A673 (cell line): ENCODE results near the gene HNRNPH3. TPM values are rescaled to one million over a fixed set of nuclear protein-coding genes. Genes with fewer than 3 reads are reported as not detected.

Source experiments
- BruUV-seq: library from RNA; stranded (reverse); fragments of 400-500 nt; replicated peaks from 2 replicates; lab custom pipeline; 2021; lab: Mats Ljungman, UMichigan
- CTCF ChIA-PET: fragments of 300-600 bp; sonication (Branson Sonifier 250); formaldehyde crosslinking; loops from one replicate; lab custom pipeline; 2022; ENCODE audit warnings: antibody characterized with exemption; lab: Charles Lee
- POLR2A ChIA-PET: fragments of 300-600 bp; sonication (Branson Sonifier 250); formaldehyde crosslinking; loops from one replicate; lab custom pipeline; 2022; ENCODE audit warnings: antibody characterized with exemption; ENCODE audit not compliant: low non-redundant PET; lab: Charles Lee
- DNase-seq: peaks from one replicate; pipeline ENCODE4 v3.0.0-alpha.2; 2015; ENCODE audit warnings: low spot score
- H3K27ac ChIP-seq: fragments of 200-600 bp; sonication (generic); 2 replicates; pipeline ENCODE4 v1.5.1; 2016; ENCODE audit warnings: mixed run types, low read depth, mild to moderate bottlenecking, mixed read lengths, antibody characterized with exemption, low read length; ENCODE audit not compliant: poor library complexity, severe bottlenecking
- H3K27me3 ChIP-seq: fragments of 200-600 bp; sonication (generic); replicated peaks from 2 replicates; pipeline ENCODE4 v1.6.1; 2017; ENCODE audit warnings: mixed run types, low read depth, mild to moderate bottlenecking, mixed read lengths, antibody characterized with exemption, low read length; ENCODE audit not compliant: insufficient read depth, poor library complexity
- H3K36me3 ChIP-seq: fragments of 200-600 bp; sonication (generic); 2 replicates; pipeline ENCODE4 v1.6.1; 2016; ENCODE audit warnings: mixed run types, mild to moderate bottlenecking, mixed read lengths, antibody characterized with exemption, low read length; ENCODE audit not compliant: insufficient read depth, poor library complexity, severe bottlenecking
- H3K4me1 ChIP-seq: fragments of 200-600 bp; sonication (generic); 2 replicates; pipeline ENCODE4 v1.6.1; 2017; ENCODE audit warnings: mixed run types, mild to moderate bottlenecking, mixed read lengths, antibody characterized with exemption, low read length; ENCODE audit not compliant: insufficient read depth, poor library complexity, severe bottlenecking
- H3K4me3 ChIP-seq: fragments of 200-600 bp; sonication (generic); 2 replicates; pipeline ENCODE4 v1.5.1; 2016; ENCODE audit warnings: low read depth, mixed run types, mild to moderate bottlenecking, mixed read lengths, low read length; ENCODE audit not compliant: poor library complexity, severe bottlenecking
- H3K9me3 ChIP-seq: fragments of 200-600 bp; sonication (generic); 2 replicates; pipeline ENCODE4 v1.6.1; 2016; ENCODE audit warnings: mixed run types, low read depth, mild to moderate bottlenecking, mixed read lengths, antibody characterized with exemption, low read length; ENCODE audit not compliant: poor library complexity, severe bottlenecking
- EZH2 ChIP-seq: fragments of 200-600 bp; sonication (generic); IDR thresholded peaks from 2 replicates; pipeline ENCODE4 v1.6.1; 2017; ENCODE audit warnings: borderline replicate concordance, low read depth, mild to moderate bottlenecking, mixed read lengths, antibody characterized with exemption, low read length; ENCODE audit not compliant: poor library complexity, severe bottlenecking
- intact Hi-C: fragments of 100-400 bp; cut with micrococcal nuclease; formaldehyde crosslinking; loops from one replicate; pipeline ENCODE4 v1.10.0; 2022; ENCODE audit not compliant: unreplicated experiment
- total RNA-seq: library from RNA; stranded (reverse); gene quantifications from 2 replicates; pipeline ENCODE4 v1.2.3, GENCODE V29; 2021
- TF ChIP-seq, protein P1 (sequence below): fragments of 300-800, 200-600 bp; sonication (generic); conservative IDR thresholded peaks from 2 replicates; pipeline ENCODE4 v1.5.1; 2017; ENCODE audit warnings: low read depth, mild to moderate bottlenecking, antibody characterized with exemption, low read length, moderate library complexity, mixed read lengths

Gene HNRNPH3
- total RNA-seq, 1 experiment from 2014 or later, result 251 TPM

DNA sequence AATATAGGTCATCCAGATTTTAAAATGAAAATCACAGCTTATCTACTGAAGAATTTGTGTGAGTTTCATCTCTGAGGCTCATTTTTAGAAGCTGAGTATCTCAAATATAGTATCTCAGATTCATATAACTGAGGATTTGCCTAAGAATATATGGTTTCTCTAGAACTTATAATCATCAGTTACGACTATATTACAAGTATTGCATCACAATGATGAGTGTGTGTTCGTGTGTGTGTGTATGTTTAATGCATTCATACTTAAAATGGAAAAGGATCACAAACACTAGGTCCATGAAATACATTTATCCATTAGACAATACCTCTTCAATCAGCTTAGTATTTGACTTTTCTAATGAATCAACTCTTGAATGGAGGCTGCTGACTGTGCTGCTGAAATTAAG is 53.9 kb downstream of the HNRNPH3 start:
- H3K27ac ChIP-seq, result no peak overlapping the region
- intact Hi-C loops, result no loop called here
- no peaks in the 10 kb centered on the region for H3K9me3 ChIP-seq
- no peaks in the 10 kb centered on the region for H3K27me3 ChIP-seq
- POLR2A ChIA-PET, result no interaction called here
- H3K4me1 ChIP-seq, result no peaks in the 10 kb centered on the region
- CTCF ChIA-PET, result no interaction called here
- no TSS peak for BruUV-seq
- TF ChIP-seq, protein P1, sequence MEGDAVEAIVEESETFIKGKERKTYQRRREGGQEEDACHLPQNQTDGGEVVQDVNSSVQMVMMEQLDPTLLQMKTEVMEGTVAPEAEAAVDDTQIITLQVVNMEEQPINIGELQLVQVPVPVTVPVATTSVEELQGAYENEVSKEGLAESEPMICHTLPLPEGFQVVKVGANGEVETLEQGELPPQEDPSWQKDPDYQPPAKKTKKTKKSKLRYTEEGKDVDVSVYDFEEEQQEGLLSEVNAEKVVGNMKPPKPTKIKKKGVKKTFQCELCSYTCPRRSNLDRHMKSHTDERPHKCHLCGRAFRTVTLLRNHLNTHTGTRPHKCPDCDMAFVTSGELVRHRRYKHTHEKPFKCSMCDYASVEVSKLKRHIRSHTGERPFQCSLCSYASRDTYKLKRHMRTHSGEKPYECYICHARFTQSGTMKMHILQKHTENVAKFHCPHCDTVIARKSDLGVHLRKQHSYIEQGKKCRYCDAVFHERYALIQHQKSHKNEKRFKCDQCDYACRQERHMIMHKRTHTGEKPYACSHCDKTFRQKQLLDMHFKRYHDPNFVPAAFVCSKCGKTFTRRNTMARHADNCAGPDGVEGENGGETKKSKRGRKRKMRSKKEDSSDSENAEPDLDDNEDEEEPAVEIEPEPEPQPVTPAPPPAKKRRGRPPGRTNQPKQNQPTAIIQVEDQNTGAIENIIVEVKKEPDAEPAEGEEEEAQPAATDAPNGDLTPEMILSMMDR, result no peak
- TF ChIP-seq EZH2, result no peak
- H3K4me3 ChIP-seq, result no peak overlapping the region
- DNase-seq, result no peak
- peaks cover 31% of the 10 kb centered on the region for H3K36me3 ChIP-seq

Other genes with a start within 250 kb of the HNRNPH3 start
- 0.87 and 1.7 TPM in 2 replicates for gene MYPN, start 222.6 kb upstream of the HNRNPH3 start, total RNA-seq
- gene ATOH7, start 100.0 kb upstream of the HNRNPH3 start, total RNA-seq, result not detected in 2 replicates
- 4.9 and 6.2 TPM in 2 replicates for gene PBLD, start 864 bp downstream of the HNRNPH3 start, total RNA-seq
- 25.8 and 28.8 TPM in 2 replicates for gene RUFY2, start 75.2 kb downstream of the HNRNPH3 start, total RNA-seq
- gene DNA2, start 139.9 kb downstream of the HNRNPH3 start, total RNA-seq, result 48.7 and 51.9 TPM in 2 replicates
- 17.9 and 19.1 TPM in 2 replicates for gene SLC25A16, start 195.5 kb downstream of the HNRNPH3 start, total RNA-seq
- 15.2 and 17.4 TPM in 2 replicates for gene TET1, start 228.3 kb downstream of the HNRNPH3 start, total RNA-seq